Measurements from ENCODE around the gene RAP2C. TPM values are rescaled to one million over a fixed set of nuclear protein-coding genes. Genes with fewer than 3 reads are reported as not detected.

RAP2C gene
- polyA plus RNA-seq, 1 donor from 2014 or later = 26.2 TPM

- H3K79me2 ChIP-seq (replicated peaks; ENCODE audit: insufficient read depth, low read length) = no peaks in the 10 kb centered on the region
- H3K27ac ChIP-seq (ENCODE audit: low read length) = no peak overlapping the region
- no peaks in the 10 kb centered on the region for H3F3A ChIP-seq (ENCODE audit: insufficient read depth, low read length, poor library complexity, severe bottlenecking)
- H2AFZ ChIP-seq (ENCODE audit: low read depth, low read length) = no peak overlapping the region
- no peak overlapping the region for H3K9ac ChIP-seq (ENCODE audit: low read length)
- no peaks in the 10 kb centered on the region for H4K20me1 ChIP-seq (ENCODE audit: insufficient read depth)
- TF ChIP-seq MXI1 (conservative IDR thresholded peaks at IDR 0.05; ENCODE audit: poor library complexity, severe bottlenecking) (no peak), EP300 (conservative IDR thresholded peaks at IDR 0.05; ENCODE audit: poor library complexity, severe bottlenecking) (no peak), POLR2AphosphoS5 (IDR thresholded peaks at IDR 0.05) (no peak), REST (IDR thresholded peaks at IDR 0.05; ENCODE audit: borderline replicate concordance) (no peak), SMC3 (conservative IDR thresholded peaks at IDR 0.05; ENCODE audit: poor library complexity) (no peak), TAF1 (IDR thresholded peaks at IDR 0.05; ENCODE audit: low read depth) (no peak), EZH2 (IDR thresholded peaks at IDR 0.05; ENCODE audit: borderline replicate concordance, insufficient read depth, low read length, poor library complexity, severe bottlenecking) (no peak), RAD21 (conservative IDR thresholded peaks at IDR 0.05) (no peak), CTCF (IDR thresholded peaks at IDR 0.05; ENCODE audit: poor library complexity, severe bottlenecking) (no peak)
- no peaks in the 10 kb centered on the region for H3K9me3 ChIP-seq (ENCODE audit: low read length)
- H3K36me3 ChIP-seq (ENCODE audit: insufficient read depth, low read length) = no peaks in the 10 kb centered on the region
- H3K9me2 ChIP-seq (ENCODE audit: insufficient read depth, low read length) = no peaks in the 10 kb centered on the region
- no peaks in the 10 kb centered on the region for H3K27me3 ChIP-seq (ENCODE audit: insufficient read depth, low read depth, low read length)
- no peak overlapping the region for H3K4me3 ChIP-seq (ENCODE audit: low read length)
- H3K4me2 ChIP-seq (ENCODE audit: low read length) = no peak overlapping the region
These were observed 38.3 kb downstream of the RAP2C start for GRCh38 chrX:132180929-132181328.

GRCh38 chrX:132173647-132174046 is 45.6 kb downstream of the RAP2C start:
- no peaks in the 10 kb centered on the region for H3K27me3 ChIP-seq (ENCODE audit: insufficient read depth, low read depth, low read length)
- no peaks in the 10 kb centered on the region for H3K79me2 ChIP-seq (replicated peaks; ENCODE audit: insufficient read depth, low read length)
- no peak for TF ChIP-seq EZH2 (IDR thresholded peaks at IDR 0.05; ENCODE audit: borderline replicate concordance, insufficient read depth, low read length, poor library complexity, severe bottlenecking)
- TF ChIP-seq EP300 (conservative IDR thresholded peaks at IDR 0.05; ENCODE audit: poor library complexity, severe bottlenecking) = no peak
- no peak for TF ChIP-seq REST (IDR thresholded peaks at IDR 0.05; ENCODE audit: borderline replicate concordance)
- no peak for TF ChIP-seq SMC3 (conservative IDR thresholded peaks at IDR 0.05; ENCODE audit: poor library complexity)
- H3K9ac ChIP-seq (ENCODE audit: low read length) = no peak overlapping the region
- H3K27ac ChIP-seq (ENCODE audit: low read length) = no peak overlapping the region
- H3K9me2 ChIP-seq (ENCODE audit: insufficient read depth, low read length) = no peaks in the 10 kb centered on the region
- H2AFZ ChIP-seq (ENCODE audit: low read depth, low read length) = no peak overlapping the region
- no peak overlapping the region for H3K4me3 ChIP-seq (ENCODE audit: low read length)
- H4K20me1 ChIP-seq (ENCODE audit: insufficient read depth) = no peaks in the 10 kb centered on the region
- no peaks in the 10 kb centered on the region for H3K36me3 ChIP-seq (ENCODE audit: insufficient read depth, low read length)
- no peaks in the 10 kb centered on the region for H3K9me3 ChIP-seq (ENCODE audit: low read length)
- H3K4me2 ChIP-seq (ENCODE audit: low read length) = no peak overlapping the region
- no peaks in the 10 kb centered on the region for H3F3A ChIP-seq (ENCODE audit: insufficient read depth, low read length, poor library complexity, severe bottlenecking)

All from neural cell (in vitro differentiated cells).